A204.1 (cell line): ENCODE measurements around the gene PGGHG.
"Not testable (repeated sequence)": the region's sequence is repeated elsewhere in the genome, so short reads cannot be mapped to it uniquely, and the experiment has no call there.

Experiments used
- FAIRE-seq: peaks from 2 replicates; lab custom pipeline; 2012; peaks lifted over from hg19 to GRCh38; lab: Jason Lieb, UNC

Gene PGGHG

DNA sequence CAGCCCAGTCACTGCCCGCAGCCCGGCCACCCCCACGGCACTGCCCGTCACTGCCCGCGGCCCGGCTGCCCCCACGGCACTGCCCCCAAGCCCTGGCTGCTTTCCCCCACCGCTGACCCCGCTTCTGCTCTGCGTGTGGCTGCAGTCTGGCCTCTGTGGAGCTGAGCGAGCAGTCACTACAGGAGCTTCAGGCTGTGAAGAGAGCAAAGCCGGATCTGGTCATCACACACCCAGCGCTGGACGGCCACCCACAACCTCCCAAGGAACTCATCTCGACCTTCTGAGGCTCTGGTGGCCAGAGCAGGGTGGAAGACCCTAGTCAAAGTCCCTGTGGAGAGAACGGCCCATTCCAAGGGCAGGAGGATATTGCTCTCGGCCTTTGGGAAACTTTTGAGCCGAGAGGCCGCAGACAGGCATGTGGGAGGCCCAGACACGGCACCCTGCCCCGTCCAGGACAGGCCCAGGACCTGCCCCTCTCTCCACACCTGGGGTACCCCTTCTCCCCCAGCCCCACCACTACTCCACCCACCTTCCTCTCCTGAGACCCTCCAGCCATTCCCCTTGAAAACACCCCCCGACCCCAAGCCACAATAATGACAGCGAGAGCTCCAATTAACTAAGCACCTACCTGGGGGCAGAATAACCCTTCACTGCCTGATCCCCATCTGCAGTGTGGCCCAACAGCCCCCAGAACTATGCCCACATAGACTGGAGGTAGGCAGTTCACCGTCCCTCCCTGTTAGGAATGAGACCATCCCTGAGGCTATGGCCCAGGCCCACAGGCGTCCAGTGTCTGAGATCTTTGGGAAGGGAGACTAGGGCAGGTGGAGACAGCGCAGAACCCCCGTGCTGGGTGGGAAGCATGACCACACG lies 3.7 kb upstream of the PGGHG start:
- FAIRE-seq = no peak

DNA sequence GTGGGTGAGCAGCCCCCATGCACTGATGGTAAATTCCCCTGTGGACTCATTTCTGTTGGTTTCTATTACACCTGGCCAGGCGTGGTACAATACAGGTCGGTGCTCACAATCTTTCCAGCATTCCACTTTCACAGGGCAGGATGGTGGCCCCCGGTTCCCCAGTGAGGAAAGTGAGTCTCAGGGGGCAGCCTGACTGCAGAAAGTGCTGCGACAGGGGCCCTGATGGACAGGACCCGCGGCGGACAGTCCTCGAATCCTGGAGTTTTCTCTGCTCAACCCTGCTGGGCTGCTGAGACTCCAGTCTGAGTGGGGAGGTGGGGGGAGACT lies 3.1 kb upstream of the PGGHG start:
- FAIRE-seq = no peak

DNA sequence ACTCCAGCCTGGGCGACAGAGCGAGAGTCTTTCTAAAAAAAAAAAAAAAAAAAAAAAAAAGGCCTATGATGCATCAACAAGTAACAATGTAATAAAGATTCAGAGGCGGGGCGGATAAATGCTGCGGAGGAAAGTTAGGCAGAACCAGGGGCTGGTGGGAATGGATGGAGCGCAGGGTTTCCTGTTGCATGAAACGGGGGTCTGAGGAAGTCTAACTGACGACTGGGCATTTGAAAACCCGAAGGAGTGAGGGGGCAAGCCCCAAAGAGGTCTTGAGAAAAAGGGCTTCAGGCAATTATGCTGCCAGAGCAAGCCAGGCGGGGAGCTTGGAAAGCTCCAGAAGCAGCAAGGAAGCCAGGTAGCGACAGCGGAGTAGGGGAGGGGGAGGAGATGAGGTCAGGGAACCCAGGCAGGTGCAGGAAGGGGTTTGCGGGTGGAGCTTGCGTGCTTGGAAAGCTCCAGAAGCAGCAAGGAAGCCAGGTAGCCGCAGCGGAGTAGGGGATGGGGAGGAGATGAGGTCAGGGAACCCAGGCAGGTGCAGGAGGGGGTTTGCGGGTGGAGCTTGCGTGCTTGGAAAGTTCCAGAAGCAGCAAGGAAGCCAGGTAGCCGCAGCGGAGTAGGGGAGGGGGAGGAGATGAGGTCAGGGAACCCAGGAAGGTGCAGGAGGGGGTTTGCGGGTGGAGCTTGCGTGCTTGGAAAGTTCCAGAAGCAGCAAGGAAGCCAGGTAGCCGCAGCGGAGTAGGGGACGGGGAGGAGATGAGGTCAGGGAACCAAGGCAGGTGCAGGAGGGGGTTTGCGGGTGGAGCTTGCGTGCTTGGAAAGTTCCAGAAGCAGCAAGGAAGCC lies 1.7 kb upstream of the PGGHG start:
- FAIRE-seq = not testable (repeated sequence)

GRCh38 chr11:287821-288477 lies 977 bp upstream of the PGGHG start:
- no peak for FAIRE-seq

DNA sequence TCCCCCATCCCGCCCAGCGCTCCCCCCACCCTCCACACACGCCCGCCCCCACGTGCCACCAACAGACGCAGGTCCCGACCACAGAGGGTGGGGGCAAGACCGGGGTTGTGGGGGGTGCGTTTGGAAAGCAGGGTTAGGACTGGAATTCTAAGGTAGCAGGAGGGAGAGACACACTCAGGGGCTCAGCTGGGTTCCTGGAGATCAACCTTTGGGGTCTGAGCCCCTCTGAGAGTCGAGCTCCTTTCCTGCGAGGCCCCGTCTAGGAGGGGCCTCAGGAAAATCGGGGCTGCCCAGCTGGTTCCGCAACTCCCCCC lies 429 bp downstream of the PGGHG start:
- FAIRE-seq = no peak

- FAIRE-seq = no peak
These were observed 1.0 kb downstream of the PGGHG start for GRCh38 chr11:289712-290620.

- FAIRE-seq = no peak
These were observed 1.8 kb downstream of the PGGHG start for GRCh38 chr11:290621-291231.

DNA sequence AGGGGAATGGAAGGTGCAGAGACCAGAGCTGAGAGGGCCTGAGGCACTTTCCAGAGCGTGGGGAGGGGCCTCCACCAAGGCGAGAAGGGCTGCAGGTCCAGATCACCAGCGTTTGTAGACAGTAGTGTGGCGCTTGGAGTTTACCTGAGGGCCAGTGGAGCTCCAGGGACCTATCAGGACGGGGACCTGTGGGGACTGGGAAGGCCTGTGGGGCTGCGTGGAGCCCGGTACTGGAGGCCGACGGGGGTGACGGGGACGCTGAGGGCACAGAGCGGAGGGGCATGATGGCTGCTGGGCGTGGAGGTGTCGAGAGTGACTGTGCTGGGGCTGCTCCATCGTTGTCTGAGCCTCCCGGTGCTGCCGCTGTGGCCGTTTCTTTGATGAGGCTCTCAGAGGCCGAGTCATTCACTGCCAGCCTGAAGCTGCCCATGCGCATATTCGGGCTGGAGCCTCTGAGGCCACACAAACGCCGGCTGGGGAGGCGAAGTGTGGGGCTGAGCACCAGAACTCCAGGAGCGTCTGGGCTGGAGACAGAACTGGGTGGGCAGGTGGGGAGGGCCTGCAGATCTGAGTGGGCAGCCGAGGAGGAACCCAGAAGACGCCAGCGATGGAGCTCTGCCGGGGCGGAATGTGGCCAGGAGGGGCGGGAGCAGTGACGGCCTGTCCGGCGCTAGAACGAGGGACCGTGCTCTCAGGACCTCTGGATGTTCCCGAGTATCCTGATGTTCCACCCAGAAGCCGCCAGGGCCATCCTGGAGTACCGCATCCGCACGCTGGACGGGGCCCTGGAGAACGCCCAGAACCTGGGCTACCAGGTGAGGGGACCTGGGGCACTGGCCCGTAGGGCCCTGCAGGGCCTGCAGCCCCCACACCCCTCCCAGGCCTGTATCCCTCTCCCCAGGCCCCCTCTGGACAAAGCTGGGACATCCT lies 2.6 kb downstream of the PGGHG start:
- FAIRE-seq = no peak

DNA sequence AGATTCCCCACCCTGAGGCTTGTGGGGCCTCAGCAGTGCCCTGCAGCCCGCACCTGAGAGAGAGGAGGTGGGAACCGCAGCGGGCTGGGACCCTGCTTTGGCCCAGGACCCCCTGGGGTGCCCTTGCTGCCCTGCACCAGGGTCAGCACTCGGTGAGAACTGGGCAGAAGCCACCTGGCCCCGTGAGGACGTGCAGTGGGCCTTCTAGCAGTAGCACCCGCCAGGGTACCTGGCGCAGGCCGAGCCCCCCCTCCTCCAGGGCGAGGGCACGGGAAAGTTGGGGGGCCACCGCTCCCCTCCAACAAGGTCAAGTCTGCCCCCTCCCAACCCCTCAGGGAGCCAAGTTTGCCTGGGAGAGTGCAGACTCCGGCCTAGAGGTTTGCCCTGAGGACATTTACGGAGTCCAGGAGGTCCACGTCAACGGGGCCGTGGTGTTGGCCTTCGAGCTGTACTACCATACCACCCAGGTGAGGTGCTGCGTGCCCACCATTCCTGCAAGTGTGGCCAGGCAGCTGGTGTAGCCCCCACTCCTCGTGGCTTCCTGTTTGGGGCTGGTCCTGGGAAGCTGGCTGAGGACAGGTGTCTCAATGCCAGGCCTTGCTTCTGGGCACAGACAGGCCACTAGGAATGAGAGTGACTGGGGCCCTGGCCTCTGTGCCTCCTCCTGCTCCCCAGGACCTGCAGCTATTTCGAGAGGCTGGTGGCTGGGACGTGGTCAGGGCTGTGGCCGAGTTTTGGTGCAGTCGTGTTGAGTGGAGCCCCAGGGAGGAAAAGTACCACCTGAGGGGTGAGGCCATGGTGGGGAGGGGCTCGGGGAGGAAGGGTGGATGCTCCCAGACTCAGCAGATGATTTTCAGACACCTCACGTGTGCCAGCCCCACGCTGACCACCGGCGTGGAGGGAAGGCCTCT lies 3.5 kb downstream of the PGGHG start:
- FAIRE-seq = no peak

- FAIRE-seq = no peak
These were observed 4.4 kb downstream of the PGGHG start for GRCh38 chr11:293271-293851.

GRCh38 chr11:293852-294661 lies 5.1 kb downstream of the PGGHG start:
- no peak for FAIRE-seq

GRCh38 chr11:294780-295179 lies 5.9 kb downstream of the PGGHG start:
- FAIRE-seq = no peak

GRCh38 chr11:295351-296170 lies 6.6 kb downstream of the PGGHG start:
- FAIRE-seq = no peak

DNA sequence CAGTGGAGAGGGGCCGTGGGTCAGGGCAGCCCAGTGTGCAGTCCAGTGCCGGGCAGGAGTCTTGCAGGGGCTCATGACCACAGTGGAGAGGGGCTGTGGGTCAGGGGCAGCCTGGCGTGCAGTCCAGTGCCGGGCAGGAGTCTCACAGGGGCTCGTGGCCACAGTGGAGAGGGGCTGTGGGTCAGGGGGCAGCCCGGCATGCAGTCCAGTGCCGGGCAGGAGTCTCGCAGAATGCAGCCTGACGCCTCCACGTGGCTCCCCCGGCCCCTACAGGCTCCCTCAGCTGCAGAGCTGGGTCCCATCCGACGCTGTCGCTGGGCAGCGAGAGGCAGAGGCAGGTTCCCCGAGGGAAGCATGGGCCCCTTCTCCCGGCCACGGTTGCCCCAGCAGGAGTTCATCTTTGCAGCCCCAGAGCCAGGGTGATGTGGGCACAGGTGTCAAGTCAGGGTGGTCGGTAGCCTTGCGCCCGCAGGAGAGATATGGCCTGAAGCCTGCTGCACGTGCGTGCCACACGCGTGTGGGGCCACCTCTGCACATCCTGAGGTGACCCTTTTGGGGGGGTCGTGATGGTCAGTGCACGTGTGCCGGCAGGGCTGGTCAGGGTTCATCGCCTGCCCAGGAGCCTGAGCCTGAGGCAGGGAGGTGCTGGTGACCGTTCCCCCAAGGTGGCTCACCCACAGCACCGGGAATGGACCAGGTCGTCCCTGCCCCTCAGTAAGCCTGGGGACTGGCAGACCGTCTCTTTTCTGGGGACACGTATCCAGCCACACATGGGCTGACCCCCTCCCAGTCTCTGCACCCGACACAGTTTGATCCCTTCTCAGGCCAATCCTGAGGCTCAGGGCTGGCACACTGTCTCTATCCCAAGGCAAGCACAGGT lies 7.5 kb downstream of the PGGHG start:
- FAIRE-seq = no peak

DNA sequence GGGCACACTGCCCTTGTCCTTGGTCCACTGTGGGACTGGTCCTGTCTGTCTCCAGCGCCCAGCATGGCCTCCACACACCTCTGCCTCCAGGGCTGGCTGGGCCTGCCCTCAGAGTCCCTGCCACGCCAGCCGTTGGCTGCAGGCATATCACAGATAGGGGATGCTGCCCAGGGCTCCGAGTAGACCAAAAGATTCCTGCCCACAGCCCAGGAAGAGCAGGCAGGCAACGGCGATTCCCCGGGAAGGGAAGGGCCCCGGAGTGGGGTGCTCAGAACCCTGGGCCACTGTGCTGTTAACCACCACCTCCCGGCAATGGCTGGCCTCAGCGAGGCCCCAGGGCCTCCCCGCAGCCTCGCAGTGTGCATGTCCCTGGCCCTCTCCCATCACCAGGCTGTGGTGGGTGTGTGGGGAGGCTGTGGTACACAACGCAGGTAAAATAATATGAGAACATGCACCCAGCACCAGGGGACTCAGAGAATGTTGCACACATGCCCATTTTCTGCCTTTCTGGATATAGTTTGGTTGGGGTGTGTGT lies 8.2 kb downstream of the PGGHG start:
- no peak for FAIRE-seq
